Common myeloid progenitor, CD34-positive (primary cell): ENCODE data around the gene PRSS56.
"Not testable (repeated sequence)": the region's sequence is repeated elsewhere in the genome, so short reads cannot be mapped to it uniquely, and the experiment has no call there.

ENCODE experiments used
- CTCF ChIA-PET: fragments of 350-600 bp; sonication (Branson Sonifier 250); formaldehyde crosslinking; loops from one replicate; lab custom pipeline; 2021; ENCODE audit warnings: antibody characterized with exemption; lab: Charles Lee
- POLR2A ChIA-PET: fragments of 350-600 bp; sonication (Branson Sonifier 250); formaldehyde crosslinking; loops from one replicate; lab custom pipeline; 2021; ENCODE audit warnings: antibody characterized with exemption; lab: Charles Lee
- DNase-seq, 3 donors: peaks; one replicate each; pipeline versions ENCODE4 v3.0.0 to v3.0.0-alpha.2; 2013
- H3K27ac ChIP-seq, 2 experiments: 1 replicate in 1 of 2; 2 replicates in 1 of 2; pipeline ENCODE4 v1.7.0; 2013; ENCODE audit warnings: inconsistent platforms in 2 of 2, low read length in 2 of 2, mild to moderate bottlenecking in 2 of 2, low read depth in 1 of 2, moderate library complexity in 1 of 2; ENCODE audit not compliant: severe bottlenecking in 2 of 2, insufficient read depth in 1 of 2, poor library complexity in 1 of 2
- H3K27me3 ChIP-seq, 5 experiments: replicated peaks in 2 of 5; 1 replicate in 3 of 5; 2 replicates in 2 of 5; pipeline versions ENCODE4 v1.6.1 to v1.7.0; 2013; ENCODE audit warnings: low read length in 4 of 5, mild to moderate bottlenecking in 2 of 5, moderate library complexity in 2 of 5, inconsistent platforms in 1 of 5; ENCODE audit not compliant: insufficient read depth in 5 of 5, control insufficient read depth in 4 of 5
- H3K36me3 ChIP-seq, 4 experiments: 1 replicate in 2 of 4; 2 replicates in 2 of 4; pipeline versions ENCODE4 v1.6.1 to v1.7.0; 2013; ENCODE audit warnings: low read length in 3 of 4, control low read depth in 1 of 4, mild to moderate bottlenecking in 1 of 4; ENCODE audit not compliant: control insufficient read depth in 4 of 4, insufficient read depth in 4 of 4
- H3K4me1 ChIP-seq, 4 experiments: 1 replicate in 3 of 4; 2 replicates in 1 of 4; pipeline versions ENCODE4 v1.6.1 to v1.7.1; 2013; ENCODE audit warnings: low read length in 3 of 4, mild to moderate bottlenecking in 3 of 4, control low read depth in 1 of 4, inconsistent platforms in 1 of 4, moderate library complexity in 1 of 4; ENCODE audit not compliant: control insufficient read depth in 4 of 4, insufficient read depth in 4 of 4; ENCODE audit errors: control extremely low read depth in 1 of 4
- H3K4me3 ChIP-seq, 7 experiments: 1 replicate in 4 of 7; 2 replicates in 3 of 7; pipeline versions ENCODE4 v1.5.1 to v1.7.0; 2013; ENCODE audit warnings: mild to moderate bottlenecking in 7 of 7, low read length in 6 of 7, moderate library complexity in 6 of 7, inconsistent platforms in 2 of 7, low read depth in 2 of 7, control low read depth in 1 of 7; ENCODE audit not compliant: insufficient read depth in 4 of 7, control insufficient read depth in 1 of 7; ENCODE audit errors: extremely low read depth in 1 of 7
- H3K9me3 ChIP-seq, 5 experiments: 1 replicate in 4 of 5; 2 replicates in 1 of 5; pipeline versions ENCODE4 v1.6.1 to v1.7.1; 2013; ENCODE audit warnings: low read length in 4 of 5, mild to moderate bottlenecking in 2 of 5, inconsistent platforms in 1 of 5, low read depth in 1 of 5, moderate library complexity in 1 of 5; ENCODE audit not compliant: control insufficient read depth in 4 of 5, insufficient read depth in 2 of 5; ENCODE audit errors: control extremely low read depth in 1 of 5
- WGBS: methylation state at CpG from one replicate; pipeline ENCODE4 v1.1.5; 2013; ENCODE audit not compliant: insufficient coverage; 5-methylcytosine and 5-hydroxymethylcytosine counted together

The PRSS56 gene

DNA sequence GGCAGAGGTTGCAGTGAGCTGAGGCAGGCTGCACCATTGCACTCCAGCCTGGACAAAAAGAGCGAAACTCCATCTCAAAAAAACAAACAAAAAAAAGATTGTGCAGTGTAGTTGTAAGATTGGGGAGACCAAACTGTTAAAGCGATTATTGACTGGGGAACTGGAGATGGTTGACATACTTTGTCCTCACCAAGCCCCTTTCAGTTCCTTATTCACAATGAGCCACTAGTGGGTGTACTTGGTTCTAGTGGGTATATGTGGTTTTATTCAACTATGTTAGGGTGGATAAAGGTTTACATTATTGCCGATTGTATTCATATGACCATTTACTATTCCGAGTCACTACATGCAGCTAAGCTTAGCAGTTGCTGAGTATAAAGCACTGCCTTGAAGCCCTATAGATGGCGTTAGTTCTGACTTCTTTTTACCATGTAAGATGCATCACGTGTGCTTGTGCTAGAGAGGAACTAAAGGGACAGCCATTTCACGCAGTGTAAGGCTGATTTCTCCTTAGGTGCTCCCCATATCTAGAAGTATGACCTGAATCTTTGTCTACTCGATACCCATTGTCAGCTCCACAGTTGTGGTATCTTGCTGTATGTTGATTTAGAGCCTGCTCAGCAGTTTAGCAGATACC, 42.4 kb downstream of the PRSS56 start:
- ChIA-PET CTCF (interaction anchor here (1.3 to 2.1 kb wide), 2 partner anchors 9 kb away, joined by 4 to 8 read pairs; no protein-coding TSS in a partner anchor), POLR2A (interaction anchor here (1.5 kb wide), 1 partner anchor 12 kb away, joined by 4 read pairs; the partner anchor contains the start of gene EIF4E2)
- 94% methylated on average over 7 of the region's 8 CpGs for WGBS
- no peak overlapping the region for H3K27ac ChIP-seq
- H3K4me3 ChIP-seq = no peak overlapping the region
- peaks cover 10 to 78% (median 49%) of the 10 kb centered on the region in 4 experiments for H3K36me3 ChIP-seq
- no peaks in the 10 kb centered on the region for H3K9me3 ChIP-seq
- H3K27me3 ChIP-seq = no peaks in the 10 kb centered on the region
- no peak for DNase-seq
- no peaks in the 10 kb centered on the region for H3K4me1 ChIP-seq

DNA sequence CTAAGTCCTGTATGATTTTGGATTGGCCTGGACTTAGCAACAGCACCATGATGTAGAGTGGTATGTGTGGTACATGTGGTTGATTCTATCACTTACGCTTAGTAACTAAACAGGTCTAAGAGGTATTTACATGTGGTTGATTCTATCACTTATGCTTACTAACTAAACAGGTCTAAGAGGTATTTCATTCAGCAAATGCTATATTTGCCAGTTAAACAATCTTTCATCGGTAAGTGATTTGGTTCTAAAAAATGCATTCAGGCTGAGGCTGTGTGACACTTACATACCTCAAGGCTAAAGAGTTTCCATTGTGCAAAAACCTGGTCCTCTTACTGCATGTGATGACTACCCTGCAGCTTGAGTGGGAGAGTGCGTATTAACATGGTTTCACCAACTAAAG, 43.4 kb downstream of the PRSS56 start:
- Histone ChIP-seq H3K9me3 (no peaks in the 10 kb centered on the region), H3K27ac (no peak overlapping the region), H3K4me3 (no peak overlapping the region), H3K4me1 (no peaks in the 10 kb centered on the region), H3K36me3 (peaks cover 9 to 82% (median 53%) of the 10 kb centered on the region in 4 experiments), H3K27me3 (no peaks in the 10 kb centered on the region)
- CTCF ChIA-PET = interaction anchor here (1.3 to 2.1 kb wide), 2 partner anchors 8 to 10 kb away, joined by 4 to 8 read pairs; no protein-coding TSS in a partner anchor
- WGBS = 100% methylated on average over 2 of the region's 3 CpGs
- POLR2A ChIA-PET = no interaction called here
- DNase-seq = no peak

DNA sequence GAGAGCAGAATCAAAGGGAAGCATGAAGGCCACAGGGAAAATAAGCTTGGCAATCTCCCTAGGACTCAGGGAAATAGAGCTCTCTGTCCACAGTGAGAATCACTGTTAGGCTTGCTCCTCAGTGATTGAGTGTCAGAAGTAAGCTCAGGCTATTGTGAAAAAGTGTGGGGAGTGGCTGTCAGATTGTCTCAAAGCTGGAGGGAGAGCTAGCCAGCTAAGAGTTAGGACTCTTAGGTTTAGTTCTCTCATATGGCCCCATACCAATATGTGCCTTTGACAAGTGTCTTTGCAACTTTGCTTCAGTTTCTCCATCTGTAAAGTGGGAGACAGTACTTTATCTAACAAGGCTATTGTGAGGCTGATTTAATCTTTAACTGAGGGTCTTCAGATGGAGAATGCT, 47.5 kb downstream of the PRSS56 start:
- POLR2A ChIA-PET = no interaction called here
- CTCF ChIA-PET = interaction anchor here (0.7 to 2.7 kb wide), 4 partner anchors 10 to 38 kb away, joined by 3 to 13 read pairs (median 4); no protein-coding TSS in a partner anchor
- Histone ChIP-seq H3K36me3 (peaks cover 14 to 88% (median 64%) of the 10 kb centered on the region in 4 experiments), H3K9me3 (no peaks in the 10 kb centered on the region), H3K4me3 (no peak overlapping the region), H3K27me3 (no peaks in the 10 kb centered on the region), H3K4me1 (no peaks in the 10 kb centered on the region), H3K27ac (no peak overlapping the region)
- no peak for DNase-seq

DNA sequence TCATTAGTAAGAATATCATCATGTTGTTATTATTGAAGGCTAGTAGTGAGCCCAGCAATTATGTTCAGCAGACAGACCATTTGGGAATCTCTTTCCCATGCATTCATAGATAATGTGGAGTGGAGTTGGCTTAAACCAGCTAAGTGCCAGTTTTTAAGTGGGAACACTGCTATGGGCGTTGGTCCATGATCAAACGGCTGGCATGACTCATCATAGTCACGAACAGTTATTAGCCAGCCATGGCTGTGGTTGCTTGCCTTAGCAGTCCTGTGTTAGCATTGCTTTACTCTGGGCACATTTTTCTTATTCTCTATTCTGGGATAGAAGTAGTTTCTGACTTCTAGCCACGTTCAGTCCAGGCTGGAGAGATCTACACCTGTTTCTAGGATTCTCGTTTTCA, 48.0 kb downstream of the PRSS56 start:
- WGBS = 86% methylated on average over 3 of the region's 5 CpGs
- ChIA-PET POLR2A (no interaction called here), CTCF (interaction anchor here (1.2 to 2.7 kb wide), 3 partner anchors 10 to 37 kb away, joined by 3 to 13 read pairs (median 4); no protein-coding TSS in a partner anchor)
- DNase-seq = peak in 1 of 3 donors; percentile 19
- Histone ChIP-seq H3K4me1 (no peaks in the 10 kb centered on the region), H3K27me3 (no peaks in the 10 kb centered on the region), H3K4me3 (no peak overlapping the region), H3K36me3 (peaks cover 13 to 88% (median 64%) of the 10 kb centered on the region in 4 experiments), H3K9me3 (no peaks in the 10 kb centered on the region), H3K27ac (no peak overlapping the region)

DNA sequence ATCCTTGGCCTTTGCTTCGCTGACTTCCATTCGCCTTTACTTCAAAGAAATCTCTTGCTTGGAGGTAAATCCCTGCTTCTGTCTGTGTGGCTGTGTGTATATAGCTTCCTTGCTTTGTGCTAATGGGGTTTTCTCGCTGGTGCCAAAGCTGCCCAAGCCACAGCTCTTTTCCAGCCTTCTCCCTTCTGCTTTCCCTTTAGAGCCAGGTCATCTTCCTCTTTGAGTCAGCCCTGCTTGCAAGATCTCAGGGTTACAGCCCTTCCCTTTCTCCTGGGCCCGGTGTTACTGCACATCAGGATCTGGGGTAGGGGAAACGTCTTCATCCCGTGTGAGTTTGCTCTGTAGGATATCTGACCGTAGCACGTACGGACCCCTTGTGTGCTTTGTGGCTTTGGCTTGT, 49.4 kb downstream of the PRSS56 start:
- H3K4me1 ChIP-seq = no peaks in the 10 kb centered on the region
- CTCF ChIA-PET = interaction anchor here (1.4 to 2.7 kb wide), 2 partner anchors 9 to 16 kb away, joined by 4 to 13 read pairs; no protein-coding TSS in a partner anchor
- POLR2A ChIA-PET = no interaction called here
- H3K27ac ChIP-seq = no peak overlapping the region
- WGBS = 97% methylated on average over 6 of the region's 9 CpGs
- peaks cover 13 to 89% (median 64%) of the 10 kb centered on the region in 4 experiments for H3K36me3 ChIP-seq
- H3K27me3 ChIP-seq = no peaks in the 10 kb centered on the region
- DNase-seq = no peak
- no peaks in the 10 kb centered on the region for H3K9me3 ChIP-seq
- H3K4me3 ChIP-seq = no peak overlapping the region

DNA sequence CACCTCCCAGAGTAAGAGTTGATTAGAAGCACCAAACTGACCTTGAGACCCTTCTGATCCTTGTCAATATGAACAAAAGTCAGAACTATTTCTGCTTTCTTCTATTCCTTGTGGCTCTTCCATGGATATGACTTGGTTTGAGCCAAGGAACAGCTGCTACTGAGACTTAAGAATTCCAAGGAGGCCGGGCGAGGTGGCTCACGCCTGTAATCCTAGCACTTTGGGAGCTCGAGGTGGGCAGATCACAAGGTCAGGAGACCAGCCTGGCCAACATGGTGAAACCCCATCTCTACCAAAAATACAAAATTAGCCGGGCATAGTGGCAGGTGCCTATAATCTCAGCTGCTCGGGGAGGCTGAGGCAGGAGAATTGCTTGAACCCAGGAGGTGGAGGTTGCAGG, 50.3 kb downstream of the PRSS56 start:
- H3K9me3 ChIP-seq, H3K27me3 ChIP-seq, DNase-seq, H3K4me3 ChIP-seq, H3K4me1 ChIP-seq, POLR2A ChIA-PET, H3K27ac ChIP-seq: not testable (repeated sequence)
- WGBS = 100% methylated on average over 4 of the region's 6 CpGs
- CTCF ChIA-PET = interaction anchor here (1.0 to 2.7 kb wide), 2 partner anchors 8 to 10 kb away, joined by 3 to 13 read pairs; no protein-coding TSS in a partner anchor
- peaks cover 10 to 88% (median 63%) of the 10 kb centered on the region in 4 experiments for H3K36me3 ChIP-seq

DNA sequence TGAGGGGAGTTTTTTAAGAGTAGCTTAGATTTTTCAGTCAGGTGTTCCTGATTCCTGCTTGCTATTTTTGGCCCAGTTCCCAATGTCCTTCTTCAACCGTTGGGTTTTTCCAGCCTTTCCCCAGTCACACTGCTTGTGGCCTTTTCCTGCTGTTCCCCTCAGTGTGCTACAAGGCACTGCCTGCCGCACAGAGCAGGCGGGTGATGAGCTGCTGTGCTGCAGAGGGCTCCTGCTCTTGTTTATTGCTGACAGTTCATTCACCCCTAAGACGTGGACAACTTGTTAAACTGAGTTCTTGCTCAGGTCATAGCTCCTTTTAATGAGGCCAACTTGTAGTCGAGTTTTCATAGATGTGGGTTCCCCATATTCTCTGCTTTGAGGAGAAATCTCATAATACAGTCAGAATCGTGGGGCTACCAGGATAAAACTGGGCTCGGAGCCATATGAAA, 50.9 kb downstream of the PRSS56 start:
- no peaks in the 10 kb centered on the region for H3K4me1 ChIP-seq
- CTCF ChIA-PET = interaction anchor here (1.0 to 1.3 kb wide), 2 partner anchors 8 to 9 kb away, joined by 3 to 4 read pairs; no protein-coding TSS in a partner anchor
- POLR2A ChIA-PET = no interaction called here
- no peaks in the 10 kb centered on the region for H3K9me3 ChIP-seq
- WGBS = 95% methylated on average over 7 of the region's 7 CpGs
- H3K4me3 ChIP-seq = no peak overlapping the region
- no peaks in the 10 kb centered on the region for H3K27me3 ChIP-seq
- H3K36me3 ChIP-seq = peaks cover 10 to 82% (median 60%) of the 10 kb centered on the region in 4 experiments
- no peak for DNase-seq
- no peak overlapping the region for H3K27ac ChIP-seq
